IMR-90 (cell line): ENCODE data around the gene C19orf73. TPM values are rescaled to one million over a fixed set of nuclear protein-coding genes. Genes with fewer than 3 reads are reported as not detected.

Experiments
- ATAC-seq: fragments of 200-7000 bp; cut with Tn5 transposase; 2 replicates; pipeline ENCODE4 v1.9.1; 2020; ENCODE audit warnings: low read depth, mild to moderate bottlenecking, moderate library complexity
- BruUV-seq: library from RNA; stranded (reverse); fragments of 400-500 nt; replicated peaks from 2 replicates; lab custom pipeline; 2021; lab: Mats Ljungman, UMichigan
- CTCF ChIA-PET: fragments of 300-600 bp; formaldehyde crosslinking; extraction: SDS; loops from one replicate; lab custom pipeline; 2021; ENCODE audit warnings: antibody characterized with exemption; lab: Yijun Ruan, JAX
- POLR2A ChIA-PET: fragments of 300-600 bp; sonication (Branson Sonifier 250); formaldehyde crosslinking; loops from one replicate; lab custom pipeline; 2022; ENCODE audit warnings: antibody characterized with exemption; ENCODE audit not compliant: unreplicated experiment; lab: Charles Lee
- DNase-seq: peaks from one replicate; pipeline ENCODE4 v3.0.0; 2013
- H2AFZ ChIP-seq: replicated peaks from 2 replicates; pipeline ENCODE3; 2013; ENCODE audit warnings: low read length, mild to moderate bottlenecking; ENCODE audit not compliant: poor library complexity
- H2AK5ac ChIP-seq: 2 replicates; pipeline ENCODE4 v1.6.1; 2013; ENCODE audit warnings: low read depth, low read length, inconsistent platforms
- H2AK9ac ChIP-seq: replicated peaks from 2 replicates; pipeline ENCODE3; 2013; ENCODE audit warnings: mild to moderate bottlenecking, low read depth, low read length, moderate library complexity; ENCODE audit not compliant: poor library complexity
- H2BK120ac ChIP-seq: 2 replicates; pipeline ENCODE4 v1.6.1; 2013; ENCODE audit warnings: low read depth, low read length, inconsistent platforms
- H2BK15ac ChIP-seq: 3 replicates; pipeline ENCODE4 v1.6.1; 2013; ENCODE audit warnings: low read depth, low read length, inconsistent platforms
- H2BK20ac ChIP-seq: 2 replicates; pipeline ENCODE4 v1.6.1; 2013; ENCODE audit warnings: low read depth, mild to moderate bottlenecking, inconsistent platforms, low read length, moderate library complexity
- H2BK5ac ChIP-seq: 2 replicates; pipeline ENCODE4 v1.6.1; 2013; ENCODE audit warnings: mild to moderate bottlenecking, low read depth, low read length, inconsistent platforms; ENCODE audit not compliant: poor library complexity, severe bottlenecking
- H3K14ac ChIP-seq: replicated peaks from 2 replicates; pipeline ENCODE4 v1.6.1; 2013; ENCODE audit warnings: low read depth, low read length, inconsistent platforms
- H3K18ac ChIP-seq: 2 replicates; pipeline ENCODE4 v1.6.1; 2013; ENCODE audit warnings: low read depth, low read length, control low read depth
- H3K23ac ChIP-seq: 2 replicates; pipeline ENCODE4 v1.6.1; 2013; ENCODE audit warnings: low read depth, low read length, inconsistent platforms
- H3K27ac ChIP-seq: 2 replicates; pipeline ENCODE4 v1.5.1; 2013; ENCODE audit warnings: mild to moderate bottlenecking, control low read depth, low read length; ENCODE audit not compliant: insufficient read depth
- H3K27me3 ChIP-seq: 2 replicates; pipeline ENCODE4 v1.6.1; 2013; ENCODE audit warnings: low read length; ENCODE audit not compliant: control insufficient read depth, insufficient read depth
- H3K36me3 ChIP-seq: 2 replicates; pipeline ENCODE4 v1.6.1; 2013; ENCODE audit warnings: low read length, mixed read lengths; ENCODE audit not compliant: control insufficient read depth, insufficient read depth
- H3K4ac ChIP-seq: 2 replicates; pipeline ENCODE4 v1.6.1; 2013; ENCODE audit warnings: low read depth, low read length, inconsistent platforms
- H3K4me1 ChIP-seq: 2 replicates; pipeline ENCODE4 v1.6.1; 2013; ENCODE audit warnings: low read length, mixed read lengths; ENCODE audit not compliant: control insufficient read depth, insufficient read depth
- H3K4me2 ChIP-seq: 2 replicates; pipeline ENCODE4 v1.6.1; 2013; ENCODE audit warnings: low read depth, mild to moderate bottlenecking, control low read depth, low read length, moderate library complexity
- H3K4me3 ChIP-seq: 2 replicates; pipeline ENCODE4 v1.5.1; 2013; ENCODE audit warnings: low read depth, mild to moderate bottlenecking, control low read depth, low read length, moderate library complexity; ENCODE audit not compliant: insufficient read depth
- H3K56ac ChIP-seq: 2 replicates; pipeline ENCODE4 v1.6.1; 2013; ENCODE audit warnings: low read length, inconsistent platforms; ENCODE audit not compliant: insufficient read depth; ENCODE audit errors: extremely low read depth
- H3K79me1 ChIP-seq, 2 experiments: 2 replicates each; pipeline ENCODE4 v1.6.1; 2013; ENCODE audit warnings: low read length in 2 of 2, inconsistent platforms in 1 of 2, low read depth in 1 of 2
- H3K9ac ChIP-seq: 2 replicates; pipeline ENCODE4 v1.6.1; 2013; ENCODE audit warnings: low read depth, low read length, control low read depth
- H3K9me1 ChIP-seq: 2 replicates; pipeline ENCODE4 v1.6.1; 2013; ENCODE audit warnings: low read length, inconsistent platforms; ENCODE audit not compliant: insufficient read depth
- H3K9me3 ChIP-seq: 2 replicates; pipeline ENCODE4 v1.6.1; 2013; ENCODE audit warnings: low read length; ENCODE audit not compliant: control insufficient read depth, insufficient read depth
- H4K20me1 ChIP-seq: 2 replicates; pipeline ENCODE4 v1.6.1; 2013; ENCODE audit warnings: low read length, inconsistent platforms; ENCODE audit not compliant: insufficient read depth
- H4K5ac ChIP-seq: 2 replicates; pipeline ENCODE4 v1.6.1; 2013; ENCODE audit warnings: mild to moderate bottlenecking, low read depth, low read length, control low read depth
- H4K8ac ChIP-seq, 2 experiments: 2 replicates each; pipeline ENCODE4 v1.6.1; 2013; ENCODE audit warnings: low read depth in 2 of 2, low read length in 2 of 2, control low read depth in 1 of 2, inconsistent platforms in 1 of 2
- H4K91ac ChIP-seq: 2 replicates; pipeline ENCODE4 v1.6.1; 2013; ENCODE audit warnings: low read depth, low read length, inconsistent platforms; ENCODE audit not compliant: insufficient read depth
- BHLHE40 ChIP-seq: fragments of 150-350 bp; IDR thresholded peaks from 2 replicates; pipeline ENCODE4 v1.6.1; 2016; ENCODE audit warnings: mild to moderate bottlenecking, low read depth, low read length
- CEBPB ChIP-seq: IDR thresholded peaks from 2 replicates; pipeline ENCODE4 v1.6.1; 2012; ENCODE audit warnings: low read depth, low read length, improper control_type of control experiment
- CHD1 ChIP-seq: IDR thresholded peaks from 2 replicates; pipeline ENCODE4 v1.6.1; 2012; ENCODE audit warnings: low read depth, low read length, improper control_type of control experiment
- FOS ChIP-seq: fragments of 150-350 bp; IDR thresholded peaks from 2 replicates; pipeline ENCODE4 v1.6.1; 2016; ENCODE audit warnings: low read depth, low read length
- MXI1 ChIP-seq: IDR thresholded peaks from 2 replicates; pipeline ENCODE4 v1.6.1; 2012; ENCODE audit warnings: low read depth, mild to moderate bottlenecking, low read length, moderate library complexity, borderline replicate concordance
- NFE2L2 ChIP-seq: fragments of 150-350 bp; IDR thresholded peaks from 2 replicates; pipeline ENCODE4 v1.6.1; 2016; ENCODE audit warnings: low read depth, mild to moderate bottlenecking, low read length
- POLR2A ChIP-seq: IDR thresholded peaks from 2 replicates; pipeline ENCODE4 v1.6.1; 2012; ENCODE audit warnings: mild to moderate bottlenecking, low read depth, low read length
- RCOR1 ChIP-seq: IDR thresholded peaks from 2 replicates; pipeline ENCODE4 v1.6.1; 2012; ENCODE audit warnings: mild to moderate bottlenecking, low read length, improper control_type of control experiment; ENCODE audit not compliant: insufficient replicate concordance
- RFX5 ChIP-seq: IDR thresholded peaks from 2 replicates; pipeline ENCODE4 v1.8.0; 2012; ENCODE audit warnings: low read depth, mild to moderate bottlenecking, low read length, moderate library complexity
- SMC3 ChIP-seq: fragments of 150-350 bp; IDR thresholded peaks from 2 replicates; pipeline ENCODE4 v1.6.1; 2016; ENCODE audit warnings: low read depth, mild to moderate bottlenecking, antibody characterized with exemption, low read length, moderate library complexity
- WGBS, 2 experiments: methylation state at CpG; one replicate each; pipeline versions ENCODE4 v1.1.5 to v1.1.7; 2013; ENCODE audit warnings: missing lambda C conversion rate in 2 of 2; ENCODE audit not compliant: insufficient read length in 1 of 2; ENCODE audit errors: extremely low coverage in 2 of 2; 5-methylcytosine and 5-hydroxymethylcytosine counted together
- dilution Hi-C: fragments of 300-500 bp; cut with HindIII; formaldehyde crosslinking; loops from one replicate; pipeline ENCODE4 v1.14.3; 2018; ENCODE audit warnings: low sequenced_read_pairs; ENCODE audit not compliant: unreplicated experiment
- in situ Hi-C: fragments of 300-500 bp; cut with MboI; formaldehyde crosslinking; loops from 3 replicates; pipeline ENCODE4 v1.14.3; 2019; ENCODE audit warnings: low sequenced_read_pairs, inconsistent platforms, mixed read lengths
- intact Hi-C: fragments of 100-400 bp; cut with micrococcal nuclease; formaldehyde crosslinking; loops from 2 replicates; pipeline ENCODE4 v1.10.0; 2022
- polyA plus RNA-seq, 3 experiments: library from polyadenylated mRNA; depleted of rRNA; stranded (reverse); fragments of >200 nt; gene quantifications; 2 replicates each; pipeline ENCODE4 v1.2.3, GENCODE V29; 2012; ENCODE audit warnings: low replicate concordance in 1 of 3
- total RNA-seq: library from RNA; depleted of rRNA; stranded (reverse); fragments of >200 nt; gene quantifications from 2 replicates; pipeline ENCODE4 v1.2.3, GENCODE V29; 2012
- TF ChIP-seq, protein P1 (sequence below): fragments of 150-350 bp; IDR thresholded peaks from 2 replicates; pipeline ENCODE4 v1.6.1; 2016; ENCODE audit warnings: low read depth, mild to moderate bottlenecking, low read length, moderate library complexity, borderline replicate concordance
- TF ChIP-seq, protein P2 (sequence below): fragments of 150-350 bp; IDR thresholded peaks from 2 replicates; pipeline ENCODE4 v1.6.1; 2017; ENCODE audit warnings: mild to moderate bottlenecking, antibody characterized with exemption, low read length, low read depth
- TF ChIP-seq, protein P3 (sequence below): conservative IDR thresholded peaks from 2 replicates; pipeline ENCODE4 v1.5.1; 2012; ENCODE audit warnings: mild to moderate bottlenecking, low read depth, low read length, improper control_type of control experiment

C19orf73 gene
- total and polyA plus RNA-seq, 2 of the 4 experiments (the other 2 are of a cell fraction), result 1.2 TPM; not detected in 1

DNA sequence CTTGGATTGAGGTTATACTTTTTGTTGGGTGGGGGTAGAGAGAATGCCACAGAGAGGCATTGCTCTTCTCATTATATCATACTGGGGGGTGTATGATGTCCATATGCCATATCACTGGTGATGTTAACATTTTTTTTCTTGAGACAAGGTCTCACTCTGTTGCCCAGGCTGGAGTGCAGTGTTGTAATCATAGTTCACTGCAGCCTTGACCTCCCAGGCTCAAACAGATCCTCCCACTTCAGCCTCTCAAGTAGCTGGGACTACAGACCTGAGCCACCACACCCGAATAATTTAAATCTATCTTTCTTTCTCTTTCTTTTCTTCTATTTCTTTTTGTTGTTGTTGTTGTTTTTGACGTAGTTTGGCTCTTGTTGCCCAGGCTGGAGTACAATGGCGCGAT, 38.6 kb downstream of the C19orf73 start:
- no peak for DNase-seq
- Histone ChIP-seq H3K4me1 (no peaks in the 10 kb centered on the region), H3K4ac (no peak overlapping the region), H4K5ac (no peak overlapping the region), H3K4me2 (no peak overlapping the region), H3K9me3 (no peaks in the 10 kb centered on the region), H3K27ac (no peak overlapping the region), H3K18ac (no peak overlapping the region), H2BK15ac (no peak overlapping the region), H2BK5ac (no peak overlapping the region), H4K8ac (no peak overlapping the region), H3K23ac (no peak overlapping the region), H3K27me3 (no peaks in the 10 kb centered on the region), H2AFZ (no peak overlapping the region), H2AK5ac (no peak overlapping the region), H2BK20ac (no peak overlapping the region), H3K79me1 (peaks cover 0 to 1% of the 10 kb centered on the region in 2 experiments; a peak in 1 of 4 replicates), H3K56ac (no peak overlapping the region), H2AK9ac (no peak overlapping the region), H3K9me1 (0 out of 2 replicates have a peak, but pooled peaks cover 2% of the 10 kb centered on the region), H3K14ac (no peak overlapping the region), H4K91ac (no peak overlapping the region), H3K4me3 (no peak overlapping the region), H3K9ac (no peak overlapping the region), H4K20me1 (peaks cover under 1% of the 10 kb centered on the region; the same call in 1 of the 2 replicates), H2BK120ac (no peak overlapping the region), H3K36me3 (no peaks in the 10 kb centered on the region)
- CTCF ChIA-PET, result no interaction called here
- dilution Hi-C loops (no loop called here), intact Hi-C loops (no loop called here), in situ Hi-C loops (no loop called here)
- BruUV-seq, result no TSS peak
- ATAC-seq, result no peak
- no peak for TF ChIP-seq POLR2A
- TF ChIP-seq, protein P1, sequence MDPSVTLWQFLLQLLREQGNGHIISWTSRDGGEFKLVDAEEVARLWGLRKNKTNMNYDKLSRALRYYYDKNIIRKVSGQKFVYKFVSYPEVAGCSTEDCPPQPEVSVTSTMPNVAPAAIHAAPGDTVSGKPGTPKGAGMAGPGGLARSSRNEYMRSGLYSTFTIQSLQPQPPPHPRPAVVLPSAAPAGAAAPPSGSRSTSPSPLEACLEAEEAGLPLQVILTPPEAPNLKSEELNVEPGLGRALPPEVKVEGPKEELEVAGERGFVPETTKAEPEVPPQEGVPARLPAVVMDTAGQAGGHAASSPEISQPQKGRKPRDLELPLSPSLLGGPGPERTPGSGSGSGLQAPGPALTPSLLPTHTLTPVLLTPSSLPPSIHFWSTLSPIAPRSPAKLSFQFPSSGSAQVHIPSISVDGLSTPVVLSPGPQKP, result no peak
- TF ChIP-seq, protein P2, sequence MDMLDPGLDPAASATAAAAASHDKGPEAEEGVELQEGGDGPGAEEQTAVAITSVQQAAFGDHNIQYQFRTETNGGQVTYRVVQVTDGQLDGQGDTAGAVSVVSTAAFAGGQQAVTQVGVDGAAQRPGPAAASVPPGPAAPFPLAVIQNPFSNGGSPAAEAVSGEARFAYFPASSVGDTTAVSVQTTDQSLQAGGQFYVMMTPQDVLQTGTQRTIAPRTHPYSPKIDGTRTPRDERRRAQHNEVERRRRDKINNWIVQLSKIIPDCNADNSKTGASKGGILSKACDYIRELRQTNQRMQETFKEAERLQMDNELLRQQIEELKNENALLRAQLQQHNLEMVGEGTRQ, result no peak
- no peak for TF ChIP-seq NFE2L2
- TF ChIP-seq RCOR1, result no peak
- TF ChIP-seq, protein P3, sequence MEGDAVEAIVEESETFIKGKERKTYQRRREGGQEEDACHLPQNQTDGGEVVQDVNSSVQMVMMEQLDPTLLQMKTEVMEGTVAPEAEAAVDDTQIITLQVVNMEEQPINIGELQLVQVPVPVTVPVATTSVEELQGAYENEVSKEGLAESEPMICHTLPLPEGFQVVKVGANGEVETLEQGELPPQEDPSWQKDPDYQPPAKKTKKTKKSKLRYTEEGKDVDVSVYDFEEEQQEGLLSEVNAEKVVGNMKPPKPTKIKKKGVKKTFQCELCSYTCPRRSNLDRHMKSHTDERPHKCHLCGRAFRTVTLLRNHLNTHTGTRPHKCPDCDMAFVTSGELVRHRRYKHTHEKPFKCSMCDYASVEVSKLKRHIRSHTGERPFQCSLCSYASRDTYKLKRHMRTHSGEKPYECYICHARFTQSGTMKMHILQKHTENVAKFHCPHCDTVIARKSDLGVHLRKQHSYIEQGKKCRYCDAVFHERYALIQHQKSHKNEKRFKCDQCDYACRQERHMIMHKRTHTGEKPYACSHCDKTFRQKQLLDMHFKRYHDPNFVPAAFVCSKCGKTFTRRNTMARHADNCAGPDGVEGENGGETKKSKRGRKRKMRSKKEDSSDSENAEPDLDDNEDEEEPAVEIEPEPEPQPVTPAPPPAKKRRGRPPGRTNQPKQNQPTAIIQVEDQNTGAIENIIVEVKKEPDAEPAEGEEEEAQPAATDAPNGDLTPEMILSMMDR, result no peak
- TF ChIP-seq CEBPB, result no peak
- no peak for TF ChIP-seq FOS
- TF ChIP-seq CHD1, result no peak
- no peak for TF ChIP-seq RFX5
- TF ChIP-seq BHLHE40, result no peak
- TF ChIP-seq SMC3, result no peak
- TF ChIP-seq MXI1, result no peak
- POLR2A ChIA-PET, result no interaction called here
- WGBS, 2 experiments, result no CpG with 5 or more reads among the region's 4 CpGs
